OCI-LY1 (cell line): Measurements from ENCODE around the gene KLK11.

Source experiments
- H2AFZ ChIP-seq: fragments of 200-600 bp; sonication (generic), shearing (Covaris generic); 2 replicates; pipeline ENCODE4 v1.6.0; 2014; ENCODE audit warnings: antibody characterized with exemption, mild to moderate bottlenecking, low read length
- H3F3A ChIP-seq: fragments of 200-600 bp; sonication (generic), shearing (Covaris generic); 2 replicates; pipeline ENCODE4 v1.6.0; 2014; ENCODE audit warnings: mild to moderate bottlenecking, antibody characterized with exemption, low read length, moderate library complexity; ENCODE audit not compliant: insufficient read depth
- H3K27ac ChIP-seq: fragments of 200-600 bp; sonication (generic); 2 replicates; pipeline ENCODE4 v1.5.1; 2014; ENCODE audit warnings: low read length, mixed run types, mild to moderate bottlenecking, low read depth; ENCODE audit not compliant: poor library complexity, severe bottlenecking
- H3K27me3 ChIP-seq: fragments of 200-600 bp; sonication (generic); 2 replicates; pipeline ENCODE4 v1.6.0; 2014; ENCODE audit warnings: antibody characterized with exemption, mild to moderate bottlenecking, low read length, moderate library complexity; ENCODE audit not compliant: insufficient read depth
- H3K36me3 ChIP-seq: fragments of 200-600 bp; sonication (generic); 2 replicates; pipeline ENCODE4 v1.6.1; 2014; ENCODE audit warnings: mild to moderate bottlenecking, antibody characterized with exemption, low read length, moderate library complexity, mixed read lengths; ENCODE audit not compliant: insufficient read depth
- H3K4me1 ChIP-seq: fragments of 200-600 bp; sonication (generic); 2 replicates; pipeline ENCODE4 v1.5.1; 2014; ENCODE audit warnings: mild to moderate bottlenecking, low read length, moderate library complexity; ENCODE audit not compliant: insufficient read depth, severe bottlenecking
- H3K4me2 ChIP-seq: fragments of 200-600 bp; sonication (generic), shearing (Covaris generic); 2 replicates; pipeline ENCODE4 v1.6.1; 2014; ENCODE audit warnings: low read length
- H3K4me3 ChIP-seq: fragments of 200-600 bp; sonication (generic); 2 replicates; pipeline ENCODE4 v1.5.1; 2014; ENCODE audit warnings: low read length, low read depth, mild to moderate bottlenecking, mixed read lengths; ENCODE audit not compliant: poor library complexity, severe bottlenecking
- H3K79me2 ChIP-seq: fragments of 200-600 bp; shearing (Covaris generic); 2 replicates; pipeline ENCODE4 v1.6.1; 2016; ENCODE audit warnings: mixed run types, low read length, mixed read lengths; ENCODE audit not compliant: insufficient read depth
- H3K9ac ChIP-seq: fragments of 200-600 bp; sonication (generic), shearing (Covaris generic); 2 replicates; pipeline ENCODE4 v1.6.1; 2014; ENCODE audit warnings: mild to moderate bottlenecking, low read length, mixed read lengths
- H3K9me2 ChIP-seq: fragments of 200-600 bp; sonication (generic), shearing (Covaris generic); 2 replicates; pipeline ENCODE4 v1.6.1; 2014; ENCODE audit warnings: low read depth, mild to moderate bottlenecking, low read length, mixed read lengths
- H3K9me3 ChIP-seq: fragments of 200-600 bp; shearing (Covaris generic); 2 replicates; pipeline ENCODE4 v1.6.1; 2014; ENCODE audit warnings: low read length, mixed read lengths
- H4K20me1 ChIP-seq: fragments of 200-600 bp; sonication (generic), shearing (Covaris generic); 2 replicates; pipeline ENCODE4 v1.6.0; 2016; ENCODE audit warnings: mild to moderate bottlenecking, low read length; ENCODE audit not compliant: insufficient read depth
- CTCF ChIP-seq: fragments of 200-600 bp; sonication (generic), shearing (Covaris generic); IDR thresholded peaks from 2 replicates; pipeline ENCODE4 v1.5.1; 2017; ENCODE audit warnings: mild to moderate bottlenecking, antibody characterized with exemption, low read length, moderate library complexity, mixed read lengths
- EZH2 ChIP-seq: fragments of 200-600 bp; sonication (generic), shearing (Covaris generic); IDR thresholded peaks from 2 replicates; pipeline ENCODE4 v1.8.0; 2017; ENCODE audit warnings: borderline replicate concordance, mixed run types, mild to moderate bottlenecking, antibody characterized with exemption, low read length, moderate library complexity, mixed read lengths

KLK11 gene

GRCh38 chr19:51000981-51001380 lies 25.4 kb downstream of the KLK11 start:
- Histone ChIP-seq H3K4me3 (no peak overlapping the region), H3K9ac (no peak overlapping the region), H3K79me2 (no peaks in the 10 kb centered on the region), H3K4me1 (no peaks in the 10 kb centered on the region), H2AFZ (no peak overlapping the region), H4K20me1 (no peaks in the 10 kb centered on the region), H3K4me2 (no peak overlapping the region), H3K9me2 (no peaks in the 10 kb centered on the region), H3F3A (no peaks in the 10 kb centered on the region), H3K27ac (no peak overlapping the region), H3K27me3 (no peaks in the 10 kb centered on the region), H3K36me3 (no peaks in the 10 kb centered on the region), H3K9me3 (no peaks in the 10 kb centered on the region)
- no peak for TF ChIP-seq CTCF
- no peak for TF ChIP-seq EZH2

- no peaks in the 10 kb centered on the region for H3F3A ChIP-seq
- H3K4me2 ChIP-seq = no peak overlapping the region
- no peaks in the 10 kb centered on the region for H3K27me3 ChIP-seq
- H3K9me2 ChIP-seq = no peaks in the 10 kb centered on the region
- H3K4me1 ChIP-seq = no peaks in the 10 kb centered on the region
- H4K20me1 ChIP-seq = no peaks in the 10 kb centered on the region
- no peaks in the 10 kb centered on the region for H3K9me3 ChIP-seq
- H3K27ac ChIP-seq = no peak overlapping the region
- TF ChIP-seq EZH2 = no peak
- no peak for TF ChIP-seq CTCF
- H2AFZ ChIP-seq = no peak overlapping the region
- H3K79me2 ChIP-seq = no peaks in the 10 kb centered on the region
- H3K9ac ChIP-seq = no peak overlapping the region
- H3K36me3 ChIP-seq = no peaks in the 10 kb centered on the region
- H3K4me3 ChIP-seq = no peak overlapping the region
Measured at GRCh38 chr19:51000426-51000825, 26.0 kb downstream of the KLK11 start.

- Histone ChIP-seq H3K27me3 (no peaks in the 10 kb centered on the region), H3F3A (no peaks in the 10 kb centered on the region), H3K9ac (no peak overlapping the region), H2AFZ (no peak overlapping the region), H3K27ac (no peak overlapping the region), H3K36me3 (no peaks in the 10 kb centered on the region), H3K4me2 (no peak overlapping the region), H4K20me1 (no peaks in the 10 kb centered on the region), H3K9me3 (no peaks in the 10 kb centered on the region), H3K79me2 (no peaks in the 10 kb centered on the region), H3K9me2 (no peaks in the 10 kb centered on the region), H3K4me1 (no peaks in the 10 kb centered on the region), H3K4me3 (no peak overlapping the region)
- no peak for TF ChIP-seq EZH2
- TF ChIP-seq CTCF = no peak
Measured at GRCh38 chr19:50998686-50999085, 27.7 kb downstream of the KLK11 start.
